HG03025 (cell line): Measurements from ENCODE around the gene RPA1.
"Not testable (repeated sequence)": the region's sequence is repeated elsewhere in the genome, so short reads cannot be mapped to it uniquely, and the experiment has no call there.

Source experiments
- ATAC-seq: cut with Tn5 transposase; IDR thresholded peaks from one replicate; pipeline ENCODE4 v1.9.1; 2021; ENCODE audit warnings: mild to moderate bottlenecking, moderate library complexity; ENCODE audit not compliant: unreplicated experiment, low FRiP score

RPA1 gene

GRCh38 chr17:1829592-1830257 lies at the start of gene RPA1, which contains the start of gene SMYD4:
RPA1 (plus strand) TSS chr17:1830005; CDS start chr17:1830094, 89 bp downstream.
SMYD4 (minus strand) TSS chr17:1829902; CDS start chr17:1827994, 1,908 bp downstream.
- peak; percentile 61 for ATAC-seq

GRCh38 chr17:1782171-1782567 lies 47.6 kb upstream of the RPA1 start:
- ATAC-seq = no peak

DNA sequence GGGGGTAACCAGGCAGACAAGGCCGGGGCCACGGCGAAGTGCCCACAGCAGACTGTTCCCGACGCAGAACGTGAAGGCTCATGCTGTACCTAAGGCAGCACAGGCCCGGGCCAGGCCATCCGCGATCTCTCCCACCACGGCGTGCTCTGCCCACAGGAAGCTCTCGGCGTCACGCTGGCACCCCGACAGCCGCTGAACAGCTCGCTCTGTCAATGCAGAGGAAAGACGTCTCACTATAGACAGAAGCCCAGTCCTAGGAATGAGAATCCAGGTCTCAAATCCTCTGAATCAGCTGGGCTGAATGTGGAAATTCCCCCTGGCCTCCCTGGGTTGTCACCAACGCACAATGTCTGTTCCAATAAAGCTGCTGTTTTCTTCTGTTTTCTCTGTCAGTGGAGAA lies 46.5 kb upstream of the RPA1 start:
- no peak for ATAC-seq

DNA sequence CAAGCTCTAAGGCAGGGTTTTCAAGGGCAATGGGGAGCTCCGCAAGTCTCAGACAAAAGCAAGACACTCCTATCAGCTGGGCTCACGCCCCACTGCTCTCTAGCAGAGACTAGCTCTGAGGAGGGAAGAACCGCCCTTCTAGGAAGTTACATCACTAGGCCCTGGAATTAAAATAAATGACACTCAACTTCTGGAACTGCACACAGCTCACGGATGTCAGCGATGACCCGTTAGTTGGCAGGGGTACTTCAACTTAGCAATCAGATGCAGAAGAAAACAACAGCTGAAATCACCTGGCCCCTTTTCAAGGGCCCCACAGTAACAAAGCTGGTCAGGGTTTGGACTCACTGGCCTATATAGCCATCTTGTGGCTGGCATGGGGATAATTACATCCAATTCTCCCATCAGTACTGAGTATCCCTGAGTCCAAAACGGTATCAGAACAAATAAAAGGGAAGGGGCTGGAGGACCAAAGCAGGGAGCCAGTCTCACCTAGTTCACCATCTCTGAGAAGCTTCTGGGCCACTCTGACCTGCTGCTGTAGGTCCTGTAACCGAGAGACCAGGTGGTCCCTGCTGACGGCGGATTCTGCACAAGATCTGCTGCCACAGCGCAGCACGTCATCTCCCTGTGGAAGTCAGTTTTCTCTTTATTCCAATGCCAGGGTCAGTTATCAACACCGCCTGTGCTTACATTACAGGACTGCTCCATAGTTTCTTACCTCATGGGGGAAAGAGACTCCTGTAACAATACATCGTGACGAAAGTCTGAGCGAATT lies 45.8 kb upstream of the RPA1 start:
- no peak for ATAC-seq

- no peak for ATAC-seq
These were observed 43.9 kb upstream of the RPA1 start for GRCh38 chr17:1785930-1786329.

- ATAC-seq = no peak
These were observed 43.1 kb upstream of the RPA1 start for GRCh38 chr17:1786708-1787107.

GRCh38 chr17:1787301-1787902 lies 42.4 kb upstream of the RPA1 start:
- ATAC-seq = no peak

DNA sequence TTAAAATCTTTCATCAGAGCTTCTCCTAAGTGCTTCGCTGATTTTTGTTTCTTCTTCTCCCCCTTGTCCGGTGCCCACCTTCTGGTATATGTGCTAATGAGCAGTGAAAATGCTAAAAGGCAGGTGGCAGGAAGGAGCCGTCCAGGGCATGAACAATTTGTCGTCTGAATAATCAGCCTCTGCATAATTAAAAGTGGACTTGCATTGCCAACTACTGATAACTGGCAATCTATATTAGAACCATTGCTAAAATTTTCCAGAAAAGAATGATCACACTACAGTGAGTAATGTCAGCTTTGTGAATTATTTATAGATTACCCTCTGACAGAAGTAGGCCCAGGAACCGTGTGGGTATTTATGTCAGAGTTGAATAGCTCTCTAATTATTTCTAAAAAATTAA lies 39.9 kb upstream of the RPA1 start:
- ATAC-seq = no peak

DNA sequence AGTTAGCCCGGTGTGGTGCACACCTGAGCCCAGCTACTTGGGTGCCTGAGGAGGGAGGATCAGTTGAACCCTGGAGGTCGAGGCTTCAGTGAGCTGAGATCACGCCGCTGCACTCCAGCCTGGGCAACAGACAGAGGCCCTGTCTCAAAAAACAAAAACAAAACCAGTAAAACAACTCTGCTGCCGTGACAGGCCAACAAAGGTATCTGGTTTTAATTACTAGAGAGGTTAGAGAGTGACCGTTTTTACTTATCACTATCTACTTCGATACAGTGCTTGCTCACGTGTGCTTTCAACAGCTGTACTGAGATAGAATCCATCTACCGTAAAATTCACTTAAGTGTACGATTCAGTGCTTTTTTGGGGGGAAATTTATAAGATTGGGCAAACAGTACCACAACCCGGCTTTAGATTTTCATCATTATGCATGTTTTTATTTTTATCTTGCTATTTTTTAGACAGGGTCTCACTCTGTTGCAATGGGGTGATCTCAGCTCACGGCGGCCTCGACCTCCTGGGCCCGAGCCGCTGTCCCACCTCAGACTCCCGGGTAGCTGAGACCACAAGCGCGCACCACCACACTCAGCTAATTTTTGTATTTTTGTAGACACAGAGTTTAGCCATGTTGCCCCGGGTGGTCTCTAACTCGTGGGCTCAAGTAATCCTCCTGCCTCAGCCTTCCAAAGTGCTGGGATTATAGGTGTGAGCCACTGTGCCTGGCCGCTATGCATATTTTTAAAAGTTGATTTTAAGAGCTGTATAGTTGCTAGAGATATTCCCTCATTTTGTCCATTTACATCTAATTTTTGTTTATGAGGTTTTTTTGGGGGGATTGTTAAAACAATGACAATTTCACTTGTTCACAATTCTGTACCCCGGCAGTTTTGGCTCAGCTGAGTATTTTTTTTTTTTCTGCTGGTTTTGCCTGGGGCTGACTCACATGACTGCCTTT lies 37.0 kb upstream of the RPA1 start:
- no peak for ATAC-seq

DNA sequence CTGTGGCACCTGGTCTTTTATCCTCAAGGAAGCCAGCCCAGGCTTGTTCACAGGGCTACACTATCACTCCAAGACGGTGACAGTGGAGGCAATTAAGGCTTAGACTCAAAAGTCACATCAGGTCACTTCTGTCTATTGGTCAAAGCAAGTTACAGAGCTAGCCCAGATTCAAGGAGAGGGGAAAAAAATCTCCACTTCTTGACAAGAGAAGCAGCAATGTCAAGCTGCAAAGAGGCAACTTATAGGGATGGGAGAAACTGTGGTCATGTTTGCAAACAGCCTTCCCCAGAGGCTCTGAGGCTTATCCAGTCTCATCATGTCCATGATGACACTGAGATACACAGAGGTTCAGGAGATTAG lies 36.4 kb upstream of the RPA1 start:
- no peak for ATAC-seq

GRCh38 chr17:1796800-1797199 lies 33.0 kb upstream of the RPA1 start:
- no peak for ATAC-seq

GRCh38 chr17:1797323-1797722 lies 32.5 kb upstream of the RPA1 start:
- no peak for ATAC-seq

GRCh38 chr17:1797846-1798245 lies 32.0 kb upstream of the RPA1 start:
- ATAC-seq = not testable (repeated sequence)

- no peak for ATAC-seq
These were observed 29.6 kb upstream of the RPA1 start for GRCh38 chr17:1800240-1800639.

DNA sequence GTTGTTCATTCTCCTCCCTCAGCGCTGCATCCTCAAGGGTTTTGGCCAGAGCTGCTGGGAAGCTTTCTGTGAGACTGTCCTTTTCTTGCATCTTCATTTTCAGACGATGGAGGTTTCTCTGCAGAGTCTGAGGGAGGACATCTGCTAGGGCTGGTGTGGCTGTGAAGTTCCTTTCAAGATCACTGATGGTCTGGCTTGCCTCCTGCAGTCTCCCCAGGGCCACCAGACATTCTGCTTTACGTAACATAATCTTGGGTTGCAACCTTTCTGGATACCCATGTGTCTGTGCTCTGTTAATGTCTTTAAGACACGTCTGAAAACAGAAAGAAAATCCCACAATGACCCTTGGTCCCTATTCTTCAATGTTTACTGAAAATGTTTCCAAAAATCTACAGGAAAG lies 29.1 kb upstream of the RPA1 start:
- ATAC-seq = no peak

- no peak for ATAC-seq
These were observed 27.4 kb upstream of the RPA1 start for GRCh38 chr17:1802429-1802828.

- ATAC-seq = no peak
These were observed 26.5 kb upstream of the RPA1 start for GRCh38 chr17:1803280-1803679.

- no peak for ATAC-seq
These were observed 21.9 kb upstream of the RPA1 start for GRCh38 chr17:1807890-1808289.

- ATAC-seq = no peak
These were observed 21.2 kb upstream of the RPA1 start for GRCh38 chr17:1808644-1809043.

DNA sequence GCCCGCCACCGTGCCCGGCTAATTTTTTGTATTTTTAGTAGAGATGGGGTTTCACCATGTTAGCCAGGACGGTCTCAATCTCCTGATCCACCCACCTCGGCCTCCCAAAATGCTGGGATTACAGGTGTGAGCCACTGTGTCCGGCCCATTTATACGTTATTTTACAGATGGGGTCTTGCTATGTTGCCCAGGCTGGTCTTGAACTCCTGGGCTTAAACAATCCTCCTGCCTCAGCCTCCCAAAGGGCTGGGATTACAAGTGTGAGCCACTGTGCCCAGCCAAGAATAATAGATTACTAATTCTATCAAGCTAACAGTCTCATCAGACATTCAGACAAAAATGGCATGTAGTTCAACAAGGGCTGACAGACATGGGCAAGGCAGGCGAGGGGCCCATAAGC lies 20.0 kb upstream of the RPA1 start:
- ATAC-seq = not testable (repeated sequence)
